GM21528 (cell line): ENCODE results near the gene CFAP43.

Source experiments
- ATAC-seq: cut with Tn5 transposase; IDR thresholded peaks from one replicate; pipeline ENCODE4 v1.9.1; 2021; ENCODE audit warnings: mild to moderate bottlenecking, moderate library complexity; ENCODE audit not compliant: unreplicated experiment, low FRiP score

CFAP43 gene

DNA sequence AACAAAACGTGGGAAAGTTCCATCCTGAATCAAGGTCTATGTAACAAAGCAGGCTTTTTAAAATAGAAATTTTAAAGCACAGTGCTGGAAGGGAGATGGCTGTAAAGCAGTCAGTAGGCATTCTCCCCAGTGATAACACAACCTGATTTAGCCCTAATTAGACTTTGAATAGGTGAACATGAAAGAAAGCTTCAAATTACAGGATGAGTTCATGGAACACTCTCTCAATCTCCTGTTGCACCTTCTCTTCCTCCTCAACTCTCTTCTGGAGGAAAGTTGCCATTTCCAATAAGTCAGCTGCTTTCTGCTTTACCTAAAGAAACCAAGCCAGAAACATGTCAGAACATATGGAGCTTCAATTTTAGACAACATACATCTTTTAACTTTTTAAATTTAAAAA is 90.1 kb downstream of the CFAP43 start:
- no peak for ATAC-seq

DNA sequence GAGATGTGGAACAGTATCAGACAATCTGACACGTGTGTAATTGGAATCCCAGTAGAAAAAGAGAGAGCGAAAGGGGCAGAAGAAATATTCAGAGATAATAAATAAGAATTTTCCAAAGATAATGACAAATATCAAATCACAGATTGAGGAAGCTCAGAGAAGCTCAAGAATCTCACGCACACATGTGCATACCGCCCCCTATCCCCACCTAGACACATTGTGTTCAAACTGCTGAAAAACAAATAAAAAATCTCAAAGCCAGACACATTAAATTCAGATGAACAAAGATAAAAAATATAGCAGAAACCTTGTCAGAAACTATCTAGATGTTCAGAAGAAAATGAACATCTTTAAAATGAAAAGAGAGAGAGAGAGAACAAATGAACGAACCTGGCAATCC is 92.9 kb downstream of the CFAP43 start:
- no peak for ATAC-seq

GRCh38 chr10:104138131-104138530 is 94.0 kb downstream of the CFAP43 start:
- no peak for ATAC-seq

DNA sequence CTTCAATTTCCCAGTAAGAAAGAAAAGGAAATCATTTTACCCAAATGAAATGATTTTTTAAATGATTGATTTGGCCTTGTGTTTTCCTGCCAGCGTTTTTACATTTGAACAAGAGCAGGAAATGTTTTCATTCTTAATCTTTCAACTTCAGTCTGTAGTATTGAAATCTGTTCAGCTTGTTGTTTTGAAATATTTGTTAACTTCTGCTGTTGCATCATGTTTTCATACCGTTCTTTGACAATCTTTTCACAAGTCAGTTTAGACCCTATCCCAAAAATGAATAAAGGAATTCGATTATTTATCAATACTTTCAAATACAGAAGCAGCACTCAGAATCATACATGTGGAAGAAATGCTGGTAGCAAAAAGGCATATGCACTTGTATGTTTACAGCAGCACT is 102.1 kb downstream of the CFAP43 start:
- no peak for ATAC-seq

DNA sequence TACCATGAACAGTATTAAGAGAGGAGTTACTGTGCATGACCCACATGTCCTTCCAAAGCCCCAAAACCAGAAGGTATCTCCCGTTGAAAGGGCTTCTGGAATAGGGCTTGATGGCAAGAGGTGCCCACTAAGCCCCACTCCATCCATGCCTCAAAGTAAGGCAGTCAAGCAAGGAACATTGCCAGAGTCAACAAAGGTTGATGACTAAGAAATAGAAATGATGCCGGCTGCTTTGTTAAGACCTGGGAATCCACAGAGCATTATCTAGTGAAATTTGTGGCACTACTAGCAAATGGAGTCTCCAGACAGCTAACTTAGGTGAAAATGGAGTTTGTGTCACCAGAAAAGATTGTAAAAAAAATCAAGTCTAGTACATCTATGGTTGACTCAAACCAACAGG is 104.0 kb downstream of the CFAP43 start:
- ATAC-seq, result no peak

DNA sequence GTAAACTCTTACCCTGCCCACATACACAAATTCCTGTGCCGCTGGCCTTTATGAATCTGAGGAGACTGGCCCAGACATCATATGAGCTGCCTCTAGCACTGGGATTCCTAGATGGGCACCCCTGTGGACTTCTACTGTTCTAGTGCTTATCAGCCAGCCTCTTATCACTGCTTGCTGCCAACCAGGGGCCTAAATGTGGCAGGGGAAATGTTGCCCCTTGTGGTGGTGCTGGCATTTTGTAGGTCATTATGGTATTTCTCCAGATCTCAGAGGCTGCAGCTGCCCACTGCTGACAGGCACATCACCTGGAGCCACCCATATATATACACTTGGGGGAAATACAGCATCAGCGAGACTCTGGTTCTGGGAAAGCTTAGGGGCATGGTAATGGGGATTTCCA is 104.8 kb downstream of the CFAP43 start:
- no peak for ATAC-seq

DNA sequence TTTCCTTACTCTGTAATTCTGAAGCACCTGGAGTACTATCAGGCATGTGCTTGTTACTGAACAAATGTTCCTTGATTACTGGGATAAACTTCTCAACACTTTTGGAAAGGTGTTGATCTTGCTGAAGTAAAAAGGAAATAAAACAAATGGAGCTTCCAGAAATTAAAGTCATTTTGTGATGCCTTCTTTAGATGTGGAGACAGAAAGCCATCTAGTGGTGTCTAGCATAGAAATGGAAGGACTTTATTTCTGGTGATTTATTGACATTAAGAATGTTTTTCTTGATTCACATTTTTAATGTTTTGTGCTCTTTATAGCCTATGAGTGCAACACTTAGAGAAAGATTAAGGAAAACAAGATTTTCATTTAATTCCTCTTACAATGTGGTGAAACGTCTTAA is 108.8 kb downstream of the CFAP43 start:
- ATAC-seq, result no peak

GRCh38 chr10:104122225-104123107 is 109.7 kb downstream of the CFAP43 start:
- peak; percentile 16 for ATAC-seq

DNA sequence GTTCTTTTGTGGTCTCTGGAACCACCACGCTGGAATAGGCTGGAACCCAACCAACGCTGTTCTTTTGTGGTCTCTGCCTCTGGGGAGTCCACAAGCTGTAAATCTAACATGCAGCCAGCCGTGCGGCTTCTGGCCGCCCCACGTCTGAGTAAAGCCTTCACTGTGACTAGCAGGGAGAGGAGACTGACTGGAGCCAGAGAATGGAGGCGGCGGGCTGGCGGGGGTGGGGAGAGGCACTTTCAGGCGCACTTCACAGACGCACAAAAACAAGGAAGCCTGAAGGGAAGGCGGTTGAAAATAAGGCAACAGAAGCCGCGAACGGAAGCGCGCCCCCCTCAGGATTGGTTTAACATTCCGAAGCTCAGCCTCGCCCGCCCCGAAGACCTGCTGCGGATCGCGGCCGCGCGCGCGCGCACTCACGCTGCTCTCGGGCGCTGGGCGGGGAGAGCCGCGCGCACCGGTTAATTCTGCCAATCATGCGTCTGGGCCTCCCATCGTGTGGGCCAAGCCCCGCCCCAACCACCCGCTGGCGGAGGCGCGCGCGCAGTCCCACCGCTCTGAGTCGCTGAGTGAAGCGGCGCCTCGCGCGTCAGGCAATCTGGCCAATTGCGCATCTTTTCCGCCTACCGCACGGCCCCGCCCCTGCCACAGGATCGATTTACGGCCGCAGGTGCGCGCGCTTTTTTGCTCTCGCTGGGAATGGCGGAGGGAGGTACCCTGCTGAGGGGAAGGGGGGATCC is 110.5 kb downstream of the CFAP43 start, which contains the start of gene SFR1:
Gene SFR1 (plus strand): TSS at position 687 of the 740 bp plus-strand sequence. CDS start 13 bp downstream, at position 700.
- peak; percentile 91 for ATAC-seq

GRCh38 chr10:104120903-104121484 is 111.2 kb downstream of the CFAP43 start:
- peak; percentile 35 for ATAC-seq

DNA sequence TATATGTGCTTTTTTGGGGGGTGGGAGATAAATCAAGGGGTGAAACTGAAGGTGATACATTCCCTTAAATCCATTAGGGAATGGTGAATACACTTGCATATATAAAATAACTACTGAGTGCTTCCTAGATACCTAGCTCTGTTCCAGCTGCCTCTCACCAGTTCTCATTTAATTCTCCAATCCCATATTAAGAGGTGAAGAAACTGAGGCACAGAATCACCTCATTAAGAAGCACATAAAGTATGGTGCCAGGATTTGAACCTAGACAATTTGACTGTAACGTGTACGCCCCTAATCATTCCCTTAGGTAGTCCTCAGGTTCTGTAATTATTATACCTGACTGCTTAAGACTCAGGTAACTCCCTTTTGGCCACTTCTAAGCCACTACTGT is 111.7 kb downstream of the CFAP43 start:
- ATAC-seq, result no peak

GRCh38 chr10:104119996-104120395 is 112.2 kb downstream of the CFAP43 start:
- no peak for ATAC-seq

DNA sequence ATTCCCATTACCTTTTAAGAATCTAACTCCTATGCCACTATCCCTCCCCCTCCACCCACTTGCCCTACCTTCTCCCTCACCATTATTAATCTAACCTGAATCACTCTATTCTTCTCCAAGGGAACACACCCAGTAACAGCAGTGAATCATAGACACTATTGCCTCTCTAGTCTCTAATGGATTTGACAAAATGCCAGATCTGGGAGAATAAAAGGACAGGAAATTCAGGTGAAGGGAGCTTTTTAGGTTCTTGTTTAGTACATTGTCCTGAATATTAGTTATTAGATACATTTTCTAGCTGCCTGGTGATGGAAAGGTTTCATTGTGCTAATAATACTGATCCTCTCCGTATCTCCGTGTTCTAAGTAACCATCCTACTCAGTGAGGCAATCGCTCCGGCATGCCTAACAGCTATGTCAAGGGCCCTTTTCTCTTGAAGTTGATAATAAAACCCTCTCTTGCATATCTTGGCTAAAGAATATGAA is 114.3 kb downstream of the CFAP43 start:
- no peak for ATAC-seq

- no peak for ATAC-seq
Observed at GRCh38 chr10:104113376-104113956, 118.7 kb downstream of the CFAP43 start.

DNA sequence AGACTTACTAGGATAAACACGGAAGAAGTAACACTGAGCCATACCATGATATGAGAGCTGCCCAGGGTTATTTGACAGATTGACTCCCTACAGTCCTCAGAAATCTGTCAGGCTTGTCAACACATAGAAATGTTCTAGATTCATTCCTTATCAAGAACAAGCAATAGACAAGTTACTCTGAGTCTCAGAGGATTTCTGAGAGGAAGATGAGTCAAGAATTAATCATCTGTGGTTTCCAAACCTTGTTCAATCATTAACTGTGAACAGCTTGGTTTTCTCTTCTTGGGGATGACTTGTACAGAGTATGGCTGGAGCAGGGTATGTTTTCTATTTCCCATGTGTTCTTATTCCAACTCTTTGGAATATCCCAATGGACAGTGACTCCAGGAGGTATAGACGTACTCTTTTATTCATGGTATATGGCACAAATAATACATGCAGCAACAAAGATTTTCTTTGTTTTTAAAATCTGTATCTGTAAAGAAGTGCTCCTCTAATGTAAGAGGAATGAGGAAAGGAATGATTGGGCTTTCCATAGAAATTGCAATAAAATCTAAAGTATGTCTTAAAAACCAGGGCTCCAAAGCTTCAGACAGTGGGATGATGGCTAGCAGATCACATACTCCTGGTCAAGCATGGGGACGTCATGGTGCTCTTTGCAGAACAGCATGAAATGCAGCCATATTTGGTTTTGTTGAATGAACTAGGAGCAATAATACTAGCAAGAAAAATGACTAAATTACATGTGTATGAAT is 122.1 kb downstream of the CFAP43 start:
- no peak for ATAC-seq

DNA sequence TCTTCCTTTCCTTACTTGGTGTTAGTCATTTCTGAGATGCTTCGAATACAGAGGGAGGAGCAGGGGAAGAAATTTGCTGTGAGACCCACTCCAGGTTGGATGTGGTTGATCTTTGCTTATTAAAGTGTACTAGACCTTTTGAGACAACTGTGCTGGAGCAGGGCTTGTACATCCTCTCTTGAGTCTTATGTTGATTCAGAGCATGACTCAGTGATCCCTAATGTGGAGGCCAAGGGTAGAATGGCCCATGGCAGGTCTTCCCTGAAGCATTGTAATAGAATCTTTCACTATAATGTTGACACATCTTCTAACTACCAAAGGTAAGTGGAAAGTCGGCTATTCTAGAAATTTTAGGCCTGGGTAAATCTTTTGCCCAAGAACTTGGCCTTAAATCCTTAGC is 127.2 kb downstream of the CFAP43 start:
- no peak for ATAC-seq

DNA sequence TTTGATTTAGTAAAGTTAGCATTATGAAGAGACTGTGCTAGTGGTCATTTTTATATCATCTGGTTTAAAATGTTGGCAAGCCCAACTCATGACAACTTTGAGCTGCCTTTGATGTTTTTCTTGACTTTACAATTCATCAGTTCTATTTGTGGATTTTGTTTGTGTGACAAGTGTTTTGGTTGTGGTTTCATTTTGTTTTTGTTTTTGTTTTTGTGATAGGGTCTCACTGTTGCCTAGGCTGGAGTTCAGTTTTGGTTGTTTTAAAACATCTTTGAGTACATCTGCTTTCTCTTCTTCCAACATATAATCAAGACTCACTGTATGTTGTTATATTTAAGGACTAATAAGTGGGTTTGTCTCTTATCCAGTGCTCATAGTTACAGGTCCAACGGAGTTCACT is 127.7 kb downstream of the CFAP43 start:
- ATAC-seq, result no peak

DNA sequence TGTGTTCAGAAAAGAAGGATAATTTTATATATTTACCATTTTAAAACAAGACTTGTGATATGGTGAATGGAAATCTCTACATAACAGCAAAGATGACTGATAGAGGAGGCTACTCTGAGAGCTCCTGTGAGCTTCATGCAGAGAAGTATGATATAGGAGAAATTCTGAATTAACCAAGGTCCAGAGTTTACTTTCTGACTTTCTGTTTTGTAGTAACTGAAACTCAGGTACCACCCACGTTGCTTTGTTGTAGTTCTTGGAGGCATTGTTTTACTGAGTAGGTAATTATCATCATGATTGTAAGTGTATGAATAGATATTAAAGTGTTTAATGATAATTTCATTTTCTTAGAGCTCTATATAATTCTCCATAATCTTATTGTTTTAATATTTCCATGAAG is 128.2 kb downstream of the CFAP43 start:
- no peak for ATAC-seq

- no peak for ATAC-seq
Observed at GRCh38 chr10:104101902-104102301, 130.3 kb downstream of the CFAP43 start.

- no peak for ATAC-seq
Observed at GRCh38 chr10:104100795-104101194, 131.4 kb downstream of the CFAP43 start.
